IMR-90 (cell line): ENCODE data around the gene APOBEC3H. TPM values are rescaled to one million over a fixed set of nuclear protein-coding genes. Genes with fewer than 3 reads are reported as not detected.

ENCODE experiments used
- ATAC-seq: fragments of 200-7000 bp; cut with Tn5 transposase; 2 replicates; pipeline ENCODE4 v1.9.1; 2020; ENCODE audit warnings: low read depth, mild to moderate bottlenecking, moderate library complexity
- BruUV-seq: library from RNA; stranded (reverse); fragments of 400-500 nt; replicated peaks from 2 replicates; lab custom pipeline; 2021; lab: Mats Ljungman, UMichigan
- CTCF ChIA-PET: fragments of 300-600 bp; formaldehyde crosslinking; extraction: SDS; loops from one replicate; lab custom pipeline; 2021; ENCODE audit warnings: antibody characterized with exemption; lab: Yijun Ruan, JAX
- POLR2A ChIA-PET: fragments of 300-600 bp; sonication (Branson Sonifier 250); formaldehyde crosslinking; loops from one replicate; lab custom pipeline; 2022; ENCODE audit warnings: antibody characterized with exemption; ENCODE audit not compliant: unreplicated experiment; lab: Charles Lee
- DNase-seq: peaks from one replicate; pipeline ENCODE4 v3.0.0; 2013
- H2AFZ ChIP-seq: replicated peaks from 2 replicates; pipeline ENCODE3; 2013; ENCODE audit warnings: low read length, mild to moderate bottlenecking; ENCODE audit not compliant: poor library complexity
- H2AK5ac ChIP-seq: 2 replicates; pipeline ENCODE4 v1.6.1; 2013; ENCODE audit warnings: low read depth, low read length, inconsistent platforms
- H2AK9ac ChIP-seq: replicated peaks from 2 replicates; pipeline ENCODE3; 2013; ENCODE audit warnings: mild to moderate bottlenecking, low read depth, low read length, moderate library complexity; ENCODE audit not compliant: poor library complexity
- H2BK120ac ChIP-seq: 2 replicates; pipeline ENCODE4 v1.6.1; 2013; ENCODE audit warnings: low read depth, low read length, inconsistent platforms
- H2BK15ac ChIP-seq: 3 replicates; pipeline ENCODE4 v1.6.1; 2013; ENCODE audit warnings: low read depth, low read length, inconsistent platforms
- H2BK20ac ChIP-seq: 2 replicates; pipeline ENCODE4 v1.6.1; 2013; ENCODE audit warnings: low read depth, mild to moderate bottlenecking, inconsistent platforms, low read length, moderate library complexity
- H2BK5ac ChIP-seq: 2 replicates; pipeline ENCODE4 v1.6.1; 2013; ENCODE audit warnings: mild to moderate bottlenecking, low read depth, low read length, inconsistent platforms; ENCODE audit not compliant: poor library complexity, severe bottlenecking
- H3K14ac ChIP-seq: replicated peaks from 2 replicates; pipeline ENCODE4 v1.6.1; 2013; ENCODE audit warnings: low read depth, low read length, inconsistent platforms
- H3K18ac ChIP-seq: 2 replicates; pipeline ENCODE4 v1.6.1; 2013; ENCODE audit warnings: low read depth, low read length, control low read depth
- H3K23ac ChIP-seq: 2 replicates; pipeline ENCODE4 v1.6.1; 2013; ENCODE audit warnings: low read depth, low read length, inconsistent platforms
- H3K27ac ChIP-seq: 2 replicates; pipeline ENCODE4 v1.5.1; 2013; ENCODE audit warnings: mild to moderate bottlenecking, control low read depth, low read length; ENCODE audit not compliant: insufficient read depth
- H3K27me3 ChIP-seq: 2 replicates; pipeline ENCODE4 v1.6.1; 2013; ENCODE audit warnings: low read length; ENCODE audit not compliant: control insufficient read depth, insufficient read depth
- H3K36me3 ChIP-seq: 2 replicates; pipeline ENCODE4 v1.6.1; 2013; ENCODE audit warnings: low read length, mixed read lengths; ENCODE audit not compliant: control insufficient read depth, insufficient read depth
- H3K4ac ChIP-seq: 2 replicates; pipeline ENCODE4 v1.6.1; 2013; ENCODE audit warnings: low read depth, low read length, inconsistent platforms
- H3K4me1 ChIP-seq: 2 replicates; pipeline ENCODE4 v1.6.1; 2013; ENCODE audit warnings: low read length, mixed read lengths; ENCODE audit not compliant: control insufficient read depth, insufficient read depth
- H3K4me2 ChIP-seq: 2 replicates; pipeline ENCODE4 v1.6.1; 2013; ENCODE audit warnings: low read depth, mild to moderate bottlenecking, control low read depth, low read length, moderate library complexity
- H3K4me3 ChIP-seq: 2 replicates; pipeline ENCODE4 v1.5.1; 2013; ENCODE audit warnings: low read depth, mild to moderate bottlenecking, control low read depth, low read length, moderate library complexity; ENCODE audit not compliant: insufficient read depth
- H3K56ac ChIP-seq: 2 replicates; pipeline ENCODE4 v1.6.1; 2013; ENCODE audit warnings: low read length, inconsistent platforms; ENCODE audit not compliant: insufficient read depth; ENCODE audit errors: extremely low read depth
- H3K79me1 ChIP-seq, 2 experiments: 2 replicates each; pipeline ENCODE4 v1.6.1; 2013; ENCODE audit warnings: low read length in 2 of 2, inconsistent platforms in 1 of 2, low read depth in 1 of 2
- H3K9ac ChIP-seq: 2 replicates; pipeline ENCODE4 v1.6.1; 2013; ENCODE audit warnings: low read depth, low read length, control low read depth
- H3K9me1 ChIP-seq: 2 replicates; pipeline ENCODE4 v1.6.1; 2013; ENCODE audit warnings: low read length, inconsistent platforms; ENCODE audit not compliant: insufficient read depth
- H3K9me3 ChIP-seq: 2 replicates; pipeline ENCODE4 v1.6.1; 2013; ENCODE audit warnings: low read length; ENCODE audit not compliant: control insufficient read depth, insufficient read depth
- H4K20me1 ChIP-seq: 2 replicates; pipeline ENCODE4 v1.6.1; 2013; ENCODE audit warnings: low read length, inconsistent platforms; ENCODE audit not compliant: insufficient read depth
- H4K5ac ChIP-seq: 2 replicates; pipeline ENCODE4 v1.6.1; 2013; ENCODE audit warnings: mild to moderate bottlenecking, low read depth, low read length, control low read depth
- H4K8ac ChIP-seq, 2 experiments: 2 replicates each; pipeline ENCODE4 v1.6.1; 2013; ENCODE audit warnings: low read depth in 2 of 2, low read length in 2 of 2, control low read depth in 1 of 2, inconsistent platforms in 1 of 2
- H4K91ac ChIP-seq: 2 replicates; pipeline ENCODE4 v1.6.1; 2013; ENCODE audit warnings: low read depth, low read length, inconsistent platforms; ENCODE audit not compliant: insufficient read depth
- CEBPB ChIP-seq: IDR thresholded peaks from 2 replicates; pipeline ENCODE4 v1.6.1; 2012; ENCODE audit warnings: low read depth, low read length, improper control_type of control experiment
- CHD1 ChIP-seq: IDR thresholded peaks from 2 replicates; pipeline ENCODE4 v1.6.1; 2012; ENCODE audit warnings: low read depth, low read length, improper control_type of control experiment
- ELK1 ChIP-seq: fragments of 150-350 bp; IDR thresholded peaks from 2 replicates; pipeline ENCODE4 v1.6.1; 2016; ENCODE audit warnings: low read depth, mild to moderate bottlenecking, low read length, moderate library complexity, borderline replicate concordance
- FOS ChIP-seq: fragments of 150-350 bp; IDR thresholded peaks from 2 replicates; pipeline ENCODE4 v1.6.1; 2016; ENCODE audit warnings: low read depth, low read length
- MAZ ChIP-seq: IDR thresholded peaks from 2 replicates; pipeline ENCODE4 v1.6.1; 2012; ENCODE audit warnings: low read depth, mild to moderate bottlenecking, low read length, improper control_type of control experiment, moderate library complexity, borderline replicate concordance
- POLR2A ChIP-seq: IDR thresholded peaks from 2 replicates; pipeline ENCODE4 v1.6.1; 2012; ENCODE audit warnings: mild to moderate bottlenecking, low read depth, low read length
- RAD21 ChIP-seq: IDR thresholded peaks from 2 replicates; pipeline ENCODE4 v1.6.1; 2012; ENCODE audit warnings: low read length, improper control_type of control experiment
- RCOR1 ChIP-seq: IDR thresholded peaks from 2 replicates; pipeline ENCODE4 v1.6.1; 2012; ENCODE audit warnings: mild to moderate bottlenecking, low read length, improper control_type of control experiment; ENCODE audit not compliant: insufficient replicate concordance
- WGBS, 2 experiments: methylation state at CpG; one replicate each; pipeline versions ENCODE4 v1.1.5 to v1.1.7; 2013; ENCODE audit warnings: missing lambda C conversion rate in 2 of 2; ENCODE audit not compliant: insufficient read length in 1 of 2; ENCODE audit errors: extremely low coverage in 2 of 2; 5-methylcytosine and 5-hydroxymethylcytosine counted together
- dilution Hi-C: fragments of 300-500 bp; cut with HindIII; formaldehyde crosslinking; loops from one replicate; pipeline ENCODE4 v1.14.3; 2018; ENCODE audit warnings: low sequenced_read_pairs; ENCODE audit not compliant: unreplicated experiment
- in situ Hi-C: fragments of 300-500 bp; cut with MboI; formaldehyde crosslinking; loops from 3 replicates; pipeline ENCODE4 v1.14.3; 2019; ENCODE audit warnings: low sequenced_read_pairs, inconsistent platforms, mixed read lengths
- intact Hi-C: fragments of 100-400 bp; cut with micrococcal nuclease; formaldehyde crosslinking; loops from 2 replicates; pipeline ENCODE4 v1.10.0; 2022
- polyA plus RNA-seq, 3 experiments: library from polyadenylated mRNA; depleted of rRNA; stranded (reverse); fragments of >200 nt; gene quantifications; 2 replicates each; pipeline ENCODE4 v1.2.3, GENCODE V29; 2012; ENCODE audit warnings: low replicate concordance in 1 of 3
- total RNA-seq: library from RNA; depleted of rRNA; stranded (reverse); fragments of >200 nt; gene quantifications from 2 replicates; pipeline ENCODE4 v1.2.3, GENCODE V29; 2012

The APOBEC3H gene
- total and polyA plus RNA-seq, 2 of the 4 experiments (the other 2 are of a cell fraction) = 0.18 TPM; not detected in 1

- CTCF ChIA-PET = interaction anchor here (1.5 kb wide), 1 partner anchor 15 kb away, joined by 5 read pairs; no protein-coding TSS in a partner anchor
- BruUV-seq = no TSS peak
- H2BK120ac ChIP-seq = no peak overlapping the region
- H4K8ac ChIP-seq = no peak overlapping the region
- in situ Hi-C loops (loop anchor here (25.0 kb wide), 1 partner anchor 254 kb away; the partner anchor contains the start of gene CBX6), dilution Hi-C loops (no loop called here), intact Hi-C loops (loop anchor here (5.0 kb wide), 1 partner anchor 349 kb away; no protein-coding TSS in a partner anchor)
- no peaks in the 10 kb centered on the region for H3K36me3 ChIP-seq
- peaks cover 3% of the 10 kb centered on the region; the same call in 1 of the 2 replicates for H3K9me3 ChIP-seq
- no peak overlapping the region for H3K14ac ChIP-seq
- H3K4me2 ChIP-seq = no peak overlapping the region
- no peak overlapping the region for H3K18ac ChIP-seq
- H2AK5ac ChIP-seq = no peak overlapping the region
- H2BK5ac ChIP-seq = no peak overlapping the region
- H3K9ac ChIP-seq = no peak overlapping the region
- no peak overlapping the region for H2BK20ac ChIP-seq
- H3K9me1 ChIP-seq = no peaks in the 10 kb centered on the region
- no peak overlapping the region for H2AFZ ChIP-seq
- H2AK9ac ChIP-seq = no peak overlapping the region
- no peak overlapping the region for H3K23ac ChIP-seq
- H3K56ac ChIP-seq = no peak overlapping the region
- H3K4ac ChIP-seq = no peak overlapping the region
- POLR2A ChIA-PET = no interaction called here
- ATAC-seq (no peak), DNase-seq (no peak)
- no peak overlapping the region for H4K91ac ChIP-seq
- no peaks in the 10 kb centered on the region for H4K20me1 ChIP-seq
- no CpG with 5 or more reads among the region's 9 CpGs for WGBS, 2 experiments
- TF ChIP-seq POLR2A (no peak), ELK1 (no peak), CEBPB (no peak), RAD21 (no peak), RCOR1 (no peak), MAZ (no peak), FOS (no peak), CHD1 (no peak)
- H2BK15ac ChIP-seq = no peak overlapping the region
- H4K5ac ChIP-seq = no peak overlapping the region
- peaks cover 43% of the 10 kb centered on the region for H3K27me3 ChIP-seq
- H3K4me3 ChIP-seq = no peak overlapping the region
- H3K27ac ChIP-seq = no peak overlapping the region
- no peaks in the 10 kb centered on the region for H3K4me1 ChIP-seq
- no peaks in the 10 kb centered on the region for H3K79me1 ChIP-seq
Observed at GRCh38 chr22:39115977-39116621, 19.1 kb downstream of the APOBEC3H start.
